ENCODE results near the gene GATB. TPM values are rescaled to one million over a fixed set of nuclear protein-coding genes. Genes with fewer than 3 reads are reported as not detected.

The GATB gene
- total RNA-seq, 4 donors from 2014 or later: 13.4 to 42.2 (median 24.8) TPM

DNA sequence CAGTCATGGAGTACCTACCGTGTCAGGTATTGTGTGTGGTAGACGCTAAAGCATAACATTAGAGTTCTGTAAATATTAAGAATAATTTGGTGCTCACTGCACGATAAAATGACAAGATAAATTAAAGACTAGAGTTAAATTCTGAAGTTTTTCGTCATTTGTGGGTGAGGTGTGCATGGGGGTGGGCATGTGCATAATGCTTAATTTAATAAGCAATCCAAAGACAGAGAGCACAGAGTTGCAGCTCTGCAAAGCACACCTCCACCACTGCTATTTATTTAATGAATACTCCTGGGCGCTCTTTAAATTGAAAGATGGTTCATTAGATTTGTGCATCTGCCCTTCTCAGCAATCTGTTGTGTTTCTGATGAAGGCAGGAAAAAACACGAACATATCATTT lies 62.6 kb downstream of the GATB start:
- TF ChIP-seq, protein P1, sequence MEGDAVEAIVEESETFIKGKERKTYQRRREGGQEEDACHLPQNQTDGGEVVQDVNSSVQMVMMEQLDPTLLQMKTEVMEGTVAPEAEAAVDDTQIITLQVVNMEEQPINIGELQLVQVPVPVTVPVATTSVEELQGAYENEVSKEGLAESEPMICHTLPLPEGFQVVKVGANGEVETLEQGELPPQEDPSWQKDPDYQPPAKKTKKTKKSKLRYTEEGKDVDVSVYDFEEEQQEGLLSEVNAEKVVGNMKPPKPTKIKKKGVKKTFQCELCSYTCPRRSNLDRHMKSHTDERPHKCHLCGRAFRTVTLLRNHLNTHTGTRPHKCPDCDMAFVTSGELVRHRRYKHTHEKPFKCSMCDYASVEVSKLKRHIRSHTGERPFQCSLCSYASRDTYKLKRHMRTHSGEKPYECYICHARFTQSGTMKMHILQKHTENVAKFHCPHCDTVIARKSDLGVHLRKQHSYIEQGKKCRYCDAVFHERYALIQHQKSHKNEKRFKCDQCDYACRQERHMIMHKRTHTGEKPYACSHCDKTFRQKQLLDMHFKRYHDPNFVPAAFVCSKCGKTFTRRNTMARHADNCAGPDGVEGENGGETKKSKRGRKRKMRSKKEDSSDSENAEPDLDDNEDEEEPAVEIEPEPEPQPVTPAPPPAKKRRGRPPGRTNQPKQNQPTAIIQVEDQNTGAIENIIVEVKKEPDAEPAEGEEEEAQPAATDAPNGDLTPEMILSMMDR (IDR thresholded peaks at IDR 0.05; ENCODE audit: low read depth): no peak

DNA sequence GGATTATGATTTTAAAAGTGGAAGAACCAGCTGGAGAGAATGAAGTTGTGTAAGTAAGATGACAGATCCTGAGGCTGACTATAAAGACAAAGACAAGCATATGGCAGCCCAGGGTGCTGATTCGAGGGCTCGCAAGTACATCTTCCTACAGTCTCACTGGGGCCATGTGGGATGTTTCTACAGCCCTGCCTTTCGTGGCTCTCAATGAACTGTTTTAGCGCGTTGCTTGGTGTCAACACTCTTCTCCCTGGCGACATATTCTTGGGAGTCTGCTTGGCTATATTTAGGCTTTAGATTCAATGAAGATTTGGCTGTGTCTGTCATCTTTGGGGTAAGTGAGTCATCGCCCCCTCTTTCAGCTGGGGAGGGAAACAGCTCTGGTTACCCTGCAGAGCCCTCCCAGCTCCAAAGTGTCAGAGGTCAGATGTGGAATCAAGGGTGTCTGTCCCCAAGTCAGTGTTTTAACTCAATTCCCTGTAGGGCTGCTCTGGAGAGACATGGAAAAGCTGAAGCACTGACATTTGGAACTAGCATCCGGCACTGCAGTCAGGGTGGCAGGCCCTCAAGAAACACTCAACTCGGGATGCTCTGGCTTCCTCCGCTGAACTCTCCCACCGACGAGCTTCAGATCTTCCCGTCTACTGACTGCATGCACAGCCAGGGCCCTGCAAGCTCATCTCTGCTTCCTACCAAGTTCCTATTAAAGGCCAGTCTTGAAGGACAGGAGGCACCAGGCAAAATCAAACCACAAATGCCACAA lies 65.7 kb downstream of the GATB start:
- TF ChIP-seq, protein P1 (IDR thresholded peaks at IDR 0.05; ENCODE audit: low read depth): no peak

DNA sequence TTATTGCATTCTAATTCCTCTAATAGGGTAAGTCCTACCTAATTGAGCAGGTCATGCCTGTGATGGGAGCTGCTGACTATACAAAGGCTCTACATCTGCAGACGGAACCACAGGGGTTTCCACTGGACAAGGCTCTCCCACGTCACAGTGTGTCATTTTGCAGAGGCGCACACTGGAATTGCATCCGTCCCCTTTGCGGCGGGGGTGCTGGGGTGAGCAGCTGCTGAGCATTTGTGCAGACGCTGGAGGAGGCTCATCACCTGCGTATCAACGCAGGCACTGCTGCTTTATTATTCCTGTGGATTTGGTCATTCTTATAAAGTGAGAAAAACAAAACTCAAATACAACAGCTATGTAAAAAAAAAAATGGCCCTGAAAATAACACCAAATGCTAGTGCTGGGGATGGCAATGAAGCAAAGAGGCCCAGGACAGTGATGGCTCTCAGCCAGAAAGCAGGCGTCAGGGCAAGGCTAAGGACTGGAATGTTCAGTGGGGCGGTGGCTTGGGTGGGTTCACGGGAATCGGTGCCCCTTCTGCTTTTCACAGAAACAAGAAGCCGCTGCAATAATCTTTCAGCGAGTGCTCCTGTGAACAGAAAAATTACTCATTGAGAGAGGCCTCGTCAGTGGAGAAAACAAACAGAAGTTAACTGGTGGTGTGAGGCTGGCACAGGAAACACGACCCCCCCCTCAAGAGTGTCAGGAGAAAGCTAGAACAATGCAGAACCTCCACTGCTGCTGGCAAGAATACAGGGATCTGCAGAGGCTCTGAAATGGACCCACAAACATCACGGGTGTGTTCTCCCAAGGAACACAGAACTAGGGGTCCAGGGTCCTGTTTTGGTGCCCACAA lies 67.8 kb downstream of the GATB start:
- TF ChIP-seq, protein P1 (IDR thresholded peaks at IDR 0.05; ENCODE audit: low read depth): no peak

DNA sequence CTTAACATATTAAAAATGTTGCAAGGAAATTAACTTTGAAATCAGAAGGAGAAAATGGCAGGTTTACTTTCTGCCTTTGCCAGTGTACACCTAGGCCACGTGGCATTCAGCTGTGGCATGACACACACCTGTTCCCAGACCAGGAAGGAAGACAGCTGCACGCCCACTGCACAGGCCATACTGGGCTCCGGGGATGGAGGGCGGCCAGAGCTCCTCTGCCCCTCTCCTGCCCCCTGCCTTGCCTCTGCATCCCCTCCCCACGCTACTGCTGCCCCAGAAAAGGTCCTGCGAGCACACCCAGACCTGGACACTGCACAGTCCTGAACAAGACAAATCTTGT lies 68.4 kb downstream of the GATB start:
- TF ChIP-seq, protein P1 (IDR thresholded peaks at IDR 0.05; ENCODE audit: low read depth): no peak

DNA sequence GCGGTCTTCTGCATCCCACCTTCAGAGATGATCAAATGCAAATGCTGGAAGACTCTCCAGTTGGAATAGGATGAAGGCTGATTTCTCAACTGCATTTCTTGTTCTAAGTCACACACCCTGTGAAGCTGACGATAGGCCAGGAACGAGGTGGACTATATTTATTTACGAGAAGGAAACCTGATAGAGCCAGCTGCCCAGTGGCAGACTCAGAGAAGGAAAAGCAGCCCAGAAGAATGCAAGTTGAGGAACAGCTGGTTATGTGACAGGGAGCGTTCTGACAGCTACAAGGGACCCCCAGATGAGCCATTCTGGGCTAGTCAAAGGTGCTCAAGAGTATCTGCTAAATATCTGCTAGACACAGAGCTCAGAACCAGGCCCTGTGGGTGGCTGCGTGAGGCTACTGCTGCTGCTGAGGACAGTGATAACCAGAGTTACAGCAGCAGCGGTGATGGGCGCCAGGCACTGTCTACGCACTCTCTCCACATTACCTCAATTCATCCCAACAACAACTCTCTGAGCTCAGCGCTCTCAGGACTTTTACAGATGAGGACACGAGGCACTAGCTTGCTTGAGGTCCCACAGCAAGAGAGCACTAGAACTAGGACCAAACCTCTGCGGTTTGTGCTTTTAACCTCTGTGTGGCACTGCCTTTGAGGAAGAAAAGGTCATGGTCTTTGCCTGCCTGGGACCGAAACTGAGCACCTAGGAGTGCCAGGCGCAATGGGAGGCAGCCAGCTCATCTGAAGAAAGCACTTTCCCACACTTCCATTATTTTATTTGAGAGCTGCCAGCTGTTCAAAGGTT lies 69.0 kb downstream of the GATB start:
- TF ChIP-seq, protein P1 (IDR thresholded peaks at IDR 0.05; ENCODE audit: low read depth): no peak

DNA sequence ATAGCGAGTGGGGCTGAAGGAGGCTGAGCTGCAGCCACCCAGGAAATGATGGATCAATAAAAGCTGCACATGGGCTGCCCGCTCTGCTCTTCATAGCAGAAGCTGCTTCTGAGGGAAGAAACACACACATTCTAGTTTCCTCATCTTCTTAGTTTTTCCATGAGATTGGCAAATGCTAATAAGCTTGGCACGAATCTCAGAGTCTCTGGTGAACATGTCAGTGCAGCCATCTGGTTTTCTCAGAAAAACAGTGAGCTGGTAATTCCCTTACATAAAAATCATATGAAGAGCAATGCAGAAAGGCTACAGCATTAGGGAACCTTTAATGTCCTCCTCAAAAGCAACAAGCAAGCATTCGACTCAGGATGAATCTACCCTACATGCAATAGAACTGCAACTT lies 69.9 kb downstream of the GATB start:
- TF ChIP-seq, protein P1 (IDR thresholded peaks at IDR 0.05; ENCODE audit: low read depth): no peak

Measured in subcutaneous adipose tissue (tissue), 4 donors.